ENCODE measurements around the gene JPH2. TPM values are rescaled to one million over a fixed set of nuclear protein-coding genes. Genes with fewer than 3 reads are reported as not detected.
A peak's percentile ranks its signal among the peaks of the same experiment; 100 is the strongest.

JPH2 gene
- total RNA-seq, 2 donors from 2014 or later = 169 to 179 TPM

DNA sequence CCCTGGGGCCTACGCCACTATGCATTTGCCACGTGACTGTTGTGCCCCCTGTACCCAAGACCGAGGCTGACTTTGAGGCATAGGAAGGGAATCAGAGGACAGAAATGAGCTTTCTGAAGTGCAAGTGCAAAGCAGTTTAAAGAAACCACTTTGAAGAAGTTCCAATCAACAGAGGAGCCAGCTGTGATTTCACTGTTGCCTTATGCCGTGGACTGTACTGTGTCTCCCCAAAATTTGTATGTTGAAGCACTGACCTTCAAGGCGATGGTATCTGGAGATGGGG is 111.1 kb downstream of the JPH2 start:
- no peaks in the 10 kb centered on the region for H3K9me3 ChIP-seq
- no peak overlapping the region for H3K27ac ChIP-seq
- DNase-seq (ENCODE audit: low spot score) = no peak
- no peaks in the 10 kb centered on the region for H3K27me3 ChIP-seq (replicated peaks; ENCODE audit: insufficient read depth)
- TF ChIP-seq, protein P1, sequence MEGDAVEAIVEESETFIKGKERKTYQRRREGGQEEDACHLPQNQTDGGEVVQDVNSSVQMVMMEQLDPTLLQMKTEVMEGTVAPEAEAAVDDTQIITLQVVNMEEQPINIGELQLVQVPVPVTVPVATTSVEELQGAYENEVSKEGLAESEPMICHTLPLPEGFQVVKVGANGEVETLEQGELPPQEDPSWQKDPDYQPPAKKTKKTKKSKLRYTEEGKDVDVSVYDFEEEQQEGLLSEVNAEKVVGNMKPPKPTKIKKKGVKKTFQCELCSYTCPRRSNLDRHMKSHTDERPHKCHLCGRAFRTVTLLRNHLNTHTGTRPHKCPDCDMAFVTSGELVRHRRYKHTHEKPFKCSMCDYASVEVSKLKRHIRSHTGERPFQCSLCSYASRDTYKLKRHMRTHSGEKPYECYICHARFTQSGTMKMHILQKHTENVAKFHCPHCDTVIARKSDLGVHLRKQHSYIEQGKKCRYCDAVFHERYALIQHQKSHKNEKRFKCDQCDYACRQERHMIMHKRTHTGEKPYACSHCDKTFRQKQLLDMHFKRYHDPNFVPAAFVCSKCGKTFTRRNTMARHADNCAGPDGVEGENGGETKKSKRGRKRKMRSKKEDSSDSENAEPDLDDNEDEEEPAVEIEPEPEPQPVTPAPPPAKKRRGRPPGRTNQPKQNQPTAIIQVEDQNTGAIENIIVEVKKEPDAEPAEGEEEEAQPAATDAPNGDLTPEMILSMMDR (IDR thresholded peaks at IDR 0.05) = no peak
- no peaks in the 10 kb centered on the region for H3K36me3 ChIP-seq
- no peak for ATAC-seq (ENCODE audit: insufficient number of reproducible peaks, low FRiP score, low read depth)
- peaks cover 14 to 15% of the 10 kb centered on the region in 2 donors for H3K4me1 ChIP-seq (ENCODE audit: control insufficient read depth in 1 of 2, low read depth in 2 of 2)
- no peak overlapping the region for H3K4me3 ChIP-seq

DNA sequence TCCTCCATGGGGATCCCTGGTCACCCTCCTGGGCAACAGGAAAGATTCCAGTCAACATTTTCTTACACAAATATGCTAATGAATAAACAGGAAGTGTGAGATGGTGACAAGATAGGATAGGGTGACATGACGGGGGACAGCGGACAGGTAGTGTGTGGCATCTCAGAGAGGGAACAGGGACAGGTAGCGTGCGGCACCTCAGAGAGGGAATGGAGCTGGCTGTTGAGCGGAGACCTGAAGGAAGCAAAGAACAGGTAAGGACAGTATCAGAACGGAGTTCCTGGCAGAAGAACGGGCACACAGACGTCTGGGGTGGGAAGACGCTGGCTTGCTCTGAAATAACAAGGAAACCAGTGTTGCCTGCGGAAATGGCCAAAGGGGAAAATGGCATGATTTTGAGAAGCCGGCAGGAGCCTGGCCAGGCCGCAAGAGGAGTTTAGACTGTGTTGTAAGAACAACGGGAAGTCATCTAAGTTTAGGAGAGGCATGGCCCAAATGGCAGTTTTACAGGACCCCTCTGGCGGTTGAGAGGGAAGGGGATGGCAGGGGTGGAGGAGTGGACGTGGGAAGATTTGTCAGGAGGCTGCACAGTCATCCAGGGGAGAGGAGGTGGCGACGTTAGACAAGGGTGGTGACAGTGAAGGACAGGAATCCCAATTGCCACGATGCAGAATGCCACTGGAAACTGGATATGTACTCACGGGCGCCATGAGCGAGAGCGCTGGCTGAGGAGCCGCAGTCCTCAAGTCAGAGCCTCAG is 111.6 kb downstream of the JPH2 start:
- H3K27ac ChIP-seq = peak overlapping the region; percentile 27 to 63
- ATAC-seq (ENCODE audit: insufficient number of reproducible peaks, low FRiP score, low read depth) = no peak

GRCh38 chr20:44074252-44075151 is 112.5 kb downstream of the JPH2 start:
- Histone ChIP-seq H3K9me3 (no peaks in the 10 kb centered on the region), H3K4me3 (no peak overlapping the region), H3K27ac (peak overlapping the region; percentile 27 to 63), H3K4me1 (ENCODE audit: control insufficient read depth in 1 of 2, low read depth in 2 of 2) (peaks cover 14 to 15% of the 10 kb centered on the region in 2 donors), H3K27me3 (replicated peaks; ENCODE audit: insufficient read depth) (no peaks in the 10 kb centered on the region), H3K36me3 (no peaks in the 10 kb centered on the region)
- ATAC-seq (ENCODE audit: insufficient number of reproducible peaks, low FRiP score, low read depth) (no peak), DNase-seq (ENCODE audit: low spot score) (no peak)
- TF ChIP-seq, protein P1 (IDR thresholded peaks at IDR 0.05) = no peak

More for the DNA sequence above, 111.6 kb downstream of the JPH2 start:
- H3K27me3 ChIP-seq (replicated peaks; ENCODE audit: insufficient read depth) = no peaks in the 10 kb centered on the region
- no peak overlapping the region for H3K4me3 ChIP-seq
- DNase-seq (ENCODE audit: low spot score) = no peak
- no peaks in the 10 kb centered on the region for H3K9me3 ChIP-seq
- H3K36me3 ChIP-seq = no peaks in the 10 kb centered on the region
- TF ChIP-seq, protein P1 (IDR thresholded peaks at IDR 0.05) = no peak
- peaks cover 14 to 15% of the 10 kb centered on the region in 2 donors for H3K4me1 ChIP-seq (ENCODE audit: control insufficient read depth in 1 of 2, low read depth in 2 of 2)

GRCh38 chr20:44073675-44074071 is 113.3 kb downstream of the JPH2 start:
- DNase-seq (ENCODE audit: low spot score) (no peak), ATAC-seq (ENCODE audit: insufficient number of reproducible peaks, low FRiP score, low read depth) (no peak)
- no peak overlapping the region for H3K4me3 ChIP-seq
- H3K36me3 ChIP-seq = no peaks in the 10 kb centered on the region
- no peak overlapping the region for H3K27ac ChIP-seq
- TF ChIP-seq, protein P1 (IDR thresholded peaks at IDR 0.05) = no peak
- H3K9me3 ChIP-seq = no peaks in the 10 kb centered on the region
- no peaks in the 10 kb centered on the region for H3K27me3 ChIP-seq (replicated peaks; ENCODE audit: insufficient read depth)
- peaks cover 14 to 15% of the 10 kb centered on the region in 2 donors for H3K4me1 ChIP-seq (ENCODE audit: control insufficient read depth in 1 of 2, low read depth in 2 of 2)

- H3K4me1 ChIP-seq (ENCODE audit: control insufficient read depth in 1 of 2, low read depth in 2 of 2) = peaks cover 14 to 15% of the 10 kb centered on the region in 2 donors
- TF ChIP-seq, protein P1 (IDR thresholded peaks at IDR 0.05) = no peak
- H3K9me3 ChIP-seq = no peaks in the 10 kb centered on the region
- no peaks in the 10 kb centered on the region for H3K27me3 ChIP-seq (replicated peaks; ENCODE audit: insufficient read depth)
- H3K27ac ChIP-seq = no peak overlapping the region
- H3K36me3 ChIP-seq = no peaks in the 10 kb centered on the region
- DNase-seq (ENCODE audit: low spot score) = no peak
- H3K4me3 ChIP-seq = no peak overlapping the region
- no peak for ATAC-seq (ENCODE audit: insufficient number of reproducible peaks, low FRiP score, low read depth)
These were observed 113.8 kb downstream of the JPH2 start for GRCh38 chr20:44073011-44073674.

Data from thoracic aorta (tissue), 2 donors.